OCI-LY1 (cell line): ENCODE results near the gene NSG1.

ENCODE experiments used
- CTCF ChIP-seq: fragments of 200-600 bp; sonication (generic), shearing (Covaris generic); IDR thresholded peaks from 2 replicates; pipeline ENCODE4 v1.5.1; 2017; ENCODE audit warnings: mild to moderate bottlenecking, antibody characterized with exemption, low read length, moderate library complexity, mixed read lengths
- EZH2 ChIP-seq: fragments of 200-600 bp; sonication (generic), shearing (Covaris generic); IDR thresholded peaks from 2 replicates; pipeline ENCODE4 v1.8.0; 2017; ENCODE audit warnings: borderline replicate concordance, mixed run types, mild to moderate bottlenecking, antibody characterized with exemption, low read length, moderate library complexity, mixed read lengths

GRCh38 chr4:4433941-4434340 is 47.0 kb downstream of the NSG1 start:
- no peak for TF ChIP-seq CTCF
- TF ChIP-seq EZH2, result no peak
